Spleen (tissue), 7 donors: ENCODE measurements around the gene PLEKHJ1.

Experiments used
- POLR2A ChIP-seq, 3 donors: fragments of 450-650 bp; IDR thresholded peaks; one replicate each; pipeline ENCODE4 v1.5.1; 2017; ENCODE audit warnings: antibody characterized with exemption in 3 of 3, mild to moderate bottlenecking in 1 of 3
- POLR2AphosphoS5 ChIP-seq, 3 donors: sonication (generic); formaldehyde crosslinking; IDR thresholded peaks; one replicate each; pipeline ENCODE4 v1.5.1; 2017; ENCODE audit warnings: antibody characterized with exemption in 3 of 3
- TF ChIP-seq, protein P1 (sequence below), 11 experiments: fragments of 200-600 bp in 7 of 11; fragments of 450-650 bp in 4 of 11; sonication (generic) in 4 of 11; IDR thresholded peaks in 8 of 11; conservative IDR thresholded peaks in 3 of 11; 1 replicate in 7 of 11; 2 replicates in 4 of 11; pipeline versions ENCODE4 v1.4.0 to v1.8.0; 2016 to 2021; ENCODE audit warnings: antibody characterized with exemption in 11 of 11, inconsistent platforms in 4 of 11, mild to moderate bottlenecking in 1 of 11
- donor health status: DM: no; HTN: no; CAD: no; lungs with moderate emphysema.
- donor health status: DM: no; HTN: no; CAD: no.
- donor health status: DM: no; HTN: no; CAD: no.

DNA sequence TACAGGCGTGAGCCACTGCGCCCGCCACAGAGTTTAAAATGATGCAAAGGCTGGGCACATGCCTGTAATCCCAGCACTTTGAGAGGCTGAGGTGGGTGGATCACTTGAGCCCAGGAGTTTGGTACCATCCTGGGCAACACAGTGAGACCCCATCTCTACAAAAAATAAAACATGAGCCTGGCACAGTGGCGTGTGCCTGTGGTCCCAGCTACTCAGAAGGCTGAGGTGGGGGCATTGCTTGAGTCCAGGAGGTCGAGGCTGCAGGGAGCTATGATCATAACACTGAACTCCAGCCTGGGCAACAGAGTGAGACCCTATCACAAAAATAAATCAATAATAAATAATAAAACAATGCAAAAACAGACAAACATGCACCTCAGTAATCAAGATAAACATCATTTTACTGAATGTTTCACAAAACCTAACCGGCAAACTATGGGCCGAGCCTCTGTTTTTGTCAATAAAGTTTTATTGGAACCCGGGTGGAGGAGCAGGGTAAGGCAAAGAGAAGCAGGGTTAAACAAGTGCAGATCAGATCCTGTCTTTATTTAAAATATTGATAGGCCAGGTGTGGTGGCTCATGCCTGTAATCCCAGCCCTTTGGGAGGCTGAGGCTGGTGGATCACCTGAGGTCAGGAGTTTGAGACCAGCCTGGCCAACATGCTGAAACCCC is 47.8 kb upstream of the PLEKHJ1 start:
- TF ChIP-seq, protein P1, sequence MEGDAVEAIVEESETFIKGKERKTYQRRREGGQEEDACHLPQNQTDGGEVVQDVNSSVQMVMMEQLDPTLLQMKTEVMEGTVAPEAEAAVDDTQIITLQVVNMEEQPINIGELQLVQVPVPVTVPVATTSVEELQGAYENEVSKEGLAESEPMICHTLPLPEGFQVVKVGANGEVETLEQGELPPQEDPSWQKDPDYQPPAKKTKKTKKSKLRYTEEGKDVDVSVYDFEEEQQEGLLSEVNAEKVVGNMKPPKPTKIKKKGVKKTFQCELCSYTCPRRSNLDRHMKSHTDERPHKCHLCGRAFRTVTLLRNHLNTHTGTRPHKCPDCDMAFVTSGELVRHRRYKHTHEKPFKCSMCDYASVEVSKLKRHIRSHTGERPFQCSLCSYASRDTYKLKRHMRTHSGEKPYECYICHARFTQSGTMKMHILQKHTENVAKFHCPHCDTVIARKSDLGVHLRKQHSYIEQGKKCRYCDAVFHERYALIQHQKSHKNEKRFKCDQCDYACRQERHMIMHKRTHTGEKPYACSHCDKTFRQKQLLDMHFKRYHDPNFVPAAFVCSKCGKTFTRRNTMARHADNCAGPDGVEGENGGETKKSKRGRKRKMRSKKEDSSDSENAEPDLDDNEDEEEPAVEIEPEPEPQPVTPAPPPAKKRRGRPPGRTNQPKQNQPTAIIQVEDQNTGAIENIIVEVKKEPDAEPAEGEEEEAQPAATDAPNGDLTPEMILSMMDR (IDR thresholded peaks at IDR 0.05 in 8 of 11, conservative IDR thresholded peaks at IDR 0.05 in 3 of 11) = no peak
- TF ChIP-seq POLR2AphosphoS5 (IDR thresholded peaks at IDR 0.05) = no peak
- no peak for TF ChIP-seq POLR2A (IDR thresholded peaks at IDR 0.05)
